ENCODE measurements around the gene FNBP1.

DNA sequence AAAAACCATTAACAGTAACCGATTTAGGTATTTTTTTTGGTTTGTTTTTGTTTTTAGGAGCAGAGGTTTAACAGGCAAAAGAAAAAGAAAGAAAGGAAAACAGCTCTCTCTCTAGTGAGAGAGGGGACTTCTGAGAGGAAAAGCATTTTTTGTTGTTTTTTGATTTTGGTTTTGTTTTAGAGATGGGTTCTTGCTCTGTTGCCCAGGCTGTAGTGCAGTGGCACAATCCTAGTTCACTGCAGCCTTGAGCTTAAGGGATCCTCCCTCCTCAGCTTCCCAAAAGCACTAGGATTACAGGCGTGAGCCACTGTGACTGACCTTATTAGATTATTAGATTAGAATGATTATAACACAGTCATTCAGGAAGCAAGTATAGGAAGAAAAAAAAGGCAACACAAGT, 197.6 kb downstream of the FNBP1 start:
- TF ChIP-seq EZH2 (IDR thresholded peaks at IDR 0.05; ENCODE audit: low read depth), result no peak
- TF ChIP-seq, protein P1, sequence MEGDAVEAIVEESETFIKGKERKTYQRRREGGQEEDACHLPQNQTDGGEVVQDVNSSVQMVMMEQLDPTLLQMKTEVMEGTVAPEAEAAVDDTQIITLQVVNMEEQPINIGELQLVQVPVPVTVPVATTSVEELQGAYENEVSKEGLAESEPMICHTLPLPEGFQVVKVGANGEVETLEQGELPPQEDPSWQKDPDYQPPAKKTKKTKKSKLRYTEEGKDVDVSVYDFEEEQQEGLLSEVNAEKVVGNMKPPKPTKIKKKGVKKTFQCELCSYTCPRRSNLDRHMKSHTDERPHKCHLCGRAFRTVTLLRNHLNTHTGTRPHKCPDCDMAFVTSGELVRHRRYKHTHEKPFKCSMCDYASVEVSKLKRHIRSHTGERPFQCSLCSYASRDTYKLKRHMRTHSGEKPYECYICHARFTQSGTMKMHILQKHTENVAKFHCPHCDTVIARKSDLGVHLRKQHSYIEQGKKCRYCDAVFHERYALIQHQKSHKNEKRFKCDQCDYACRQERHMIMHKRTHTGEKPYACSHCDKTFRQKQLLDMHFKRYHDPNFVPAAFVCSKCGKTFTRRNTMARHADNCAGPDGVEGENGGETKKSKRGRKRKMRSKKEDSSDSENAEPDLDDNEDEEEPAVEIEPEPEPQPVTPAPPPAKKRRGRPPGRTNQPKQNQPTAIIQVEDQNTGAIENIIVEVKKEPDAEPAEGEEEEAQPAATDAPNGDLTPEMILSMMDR (conservative IDR thresholded peaks at IDR 0.05), result no peak

Measured in PC-9 (cell line).